Measurements from ENCODE around the gene GLMN.
"Not testable (repeated sequence)": the region's sequence is repeated elsewhere in the genome, so short reads cannot be mapped to it uniquely, and the experiment has no call there.

Gene GLMN

DNA sequence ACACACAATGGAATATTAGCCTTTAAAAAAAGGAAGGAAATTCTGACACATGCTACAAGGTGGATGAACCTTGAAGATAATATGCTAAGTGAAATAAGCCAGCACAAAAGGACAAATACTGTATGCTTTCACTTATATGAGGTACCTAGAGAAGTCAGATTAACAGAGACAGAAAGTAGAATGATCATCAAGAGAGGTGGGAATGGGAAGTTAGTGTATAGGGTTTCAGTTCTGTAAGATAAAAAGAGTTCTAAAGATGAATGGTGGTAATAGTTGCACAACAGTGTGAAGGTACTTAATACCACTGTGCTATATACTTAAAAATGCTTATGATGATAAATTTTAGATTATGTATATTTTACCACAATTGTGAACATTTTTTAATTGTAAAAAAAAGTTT lies 7.2 kb upstream of the GLMN start:
- no peak overlapping the region for H3K4me3 ChIP-seq (ENCODE audit: low read depth, low read length)
- DNase-seq (ENCODE audit: low read depth) = no peak

DNA sequence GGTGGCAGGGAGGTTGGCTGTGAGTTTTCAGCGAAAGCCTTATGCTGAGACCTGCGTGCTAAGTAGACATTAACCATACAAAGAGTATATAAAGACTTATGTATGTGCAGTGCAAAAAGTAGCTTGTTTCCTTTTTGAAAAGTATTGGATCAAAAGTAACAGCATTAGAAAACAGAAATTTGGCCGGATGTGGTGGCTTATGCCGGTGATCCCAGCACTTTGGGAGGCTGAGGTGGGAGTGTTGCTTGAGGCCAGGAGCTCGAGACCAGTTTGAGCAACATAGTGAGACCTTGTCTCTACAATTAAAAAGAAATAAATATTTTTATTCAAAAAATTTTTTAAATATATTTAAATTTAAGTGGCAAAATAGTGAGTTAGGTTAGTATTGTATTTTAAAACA lies 2.2 kb upstream of the GLMN start:
- DNase-seq (ENCODE audit: low read depth) = no peak
- no peak overlapping the region for H3K4me3 ChIP-seq (ENCODE audit: low read depth, low read length)

DNA sequence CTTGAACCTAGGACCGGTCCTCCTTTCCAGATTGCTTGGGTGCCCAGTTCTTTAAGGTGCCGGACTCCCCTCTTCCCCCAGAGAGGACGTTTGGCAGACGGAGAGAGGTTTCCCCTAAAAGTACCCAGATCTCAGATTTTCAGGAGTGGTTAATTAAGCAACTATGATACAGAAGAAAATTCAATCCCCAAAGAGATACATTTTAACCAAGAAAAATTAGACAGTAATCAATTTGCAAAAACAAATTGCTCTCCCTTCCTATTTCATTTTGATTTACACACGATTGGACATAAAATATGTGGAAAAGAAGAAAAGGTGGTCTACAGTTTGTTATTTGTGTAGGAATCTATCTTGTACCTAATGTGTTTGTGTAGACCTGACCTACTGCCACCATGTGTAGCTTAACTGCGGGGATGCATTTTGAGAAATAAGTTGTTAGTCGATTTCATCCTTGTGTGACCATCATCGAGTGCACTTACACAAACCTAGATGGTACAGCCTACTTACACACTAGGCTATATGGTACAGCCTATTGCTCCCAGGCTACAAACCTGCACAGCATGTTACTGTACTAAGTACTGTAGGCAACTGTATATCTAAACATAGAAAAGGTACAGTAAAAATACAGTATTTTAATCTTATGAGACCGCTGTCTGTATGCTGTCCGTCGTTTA lies 827 bp upstream of the GLMN start:
- peak overlapping the region; percentile 86 for H3K4me3 ChIP-seq (ENCODE audit: low read depth, low read length)
- no peak for DNase-seq (ENCODE audit: low read depth)

DNA sequence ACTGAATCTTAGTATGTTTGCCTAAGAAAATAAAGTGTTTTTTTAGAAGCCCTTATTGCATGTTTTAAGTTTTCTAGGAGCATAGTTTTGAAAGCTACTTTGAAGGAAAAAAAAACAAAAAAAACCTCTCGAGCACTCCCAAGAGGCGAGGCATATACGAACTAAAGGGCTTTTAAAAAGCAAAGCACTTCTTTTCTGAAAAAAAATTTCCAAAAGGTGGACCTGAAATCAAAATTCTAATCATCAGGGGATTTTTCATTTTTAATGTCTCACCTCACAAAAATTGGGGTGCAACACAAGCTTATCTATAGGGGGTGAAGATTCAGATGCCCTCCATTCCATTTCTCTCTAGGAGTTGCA lies 594 bp downstream of the GLMN start:
- no peak for DNase-seq (ENCODE audit: low read depth)
- peak overlapping the region; percentile 86 for H3K4me3 ChIP-seq (ENCODE audit: low read depth, low read length)

DNA sequence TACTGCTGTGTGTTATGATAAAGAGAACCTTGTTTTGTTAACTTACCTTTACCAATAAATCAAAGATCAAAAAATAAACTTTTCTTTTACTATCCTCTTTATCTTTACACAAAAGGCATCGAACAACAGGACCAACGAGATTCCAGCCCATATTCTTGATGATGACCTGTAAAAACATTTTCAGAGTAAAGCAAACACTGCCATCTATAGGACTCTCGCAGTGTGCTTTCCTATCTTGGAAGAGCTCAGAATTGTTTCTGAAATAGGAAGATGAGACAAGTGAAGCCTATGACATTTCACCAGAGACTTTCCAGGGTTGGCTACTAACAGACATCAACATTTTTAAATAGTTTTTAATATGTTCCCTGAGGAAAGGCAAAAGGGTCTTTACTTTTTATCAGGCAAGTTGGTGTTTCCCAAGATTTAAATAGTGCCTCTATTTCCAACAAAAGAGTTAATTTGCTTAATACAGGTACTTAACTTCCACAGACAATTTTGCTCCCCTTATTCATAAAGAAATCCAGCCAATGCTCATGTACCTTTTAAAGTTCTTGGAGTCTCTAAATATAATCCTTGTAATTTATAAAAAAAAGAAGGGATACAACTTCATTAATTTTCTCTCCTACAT lies 7.3 kb downstream of the GLMN start:
- no peak for DNase-seq (ENCODE audit: low read depth)

DNA sequence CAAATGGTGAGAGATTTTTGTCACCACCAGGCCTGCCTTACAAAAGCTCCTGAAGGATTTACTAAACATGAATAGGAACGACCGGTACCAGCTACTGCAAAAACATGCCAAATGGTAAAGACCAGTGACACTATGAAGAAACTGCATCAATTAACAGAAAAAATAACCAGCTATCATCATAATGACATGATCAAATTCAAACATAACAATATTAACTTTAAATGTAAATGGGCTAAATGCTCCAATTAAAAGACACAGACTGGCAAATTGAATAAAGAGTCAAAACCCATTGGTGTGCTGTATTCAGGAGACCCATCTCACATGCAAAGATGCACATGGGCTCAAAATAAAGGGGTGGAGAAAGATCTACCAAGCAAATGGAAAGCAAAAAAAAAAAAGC lies 17.4 kb downstream of the GLMN start:
- DNase-seq (ENCODE audit: low read depth); H3K4me3 ChIP-seq (ENCODE audit: low read depth, low read length): not testable (repeated sequence)

More for the DNA sequence above, 7.3 kb downstream of the GLMN start:
- no peak overlapping the region for H3K4me3 ChIP-seq (ENCODE audit: low read depth, low read length)

DNA sequence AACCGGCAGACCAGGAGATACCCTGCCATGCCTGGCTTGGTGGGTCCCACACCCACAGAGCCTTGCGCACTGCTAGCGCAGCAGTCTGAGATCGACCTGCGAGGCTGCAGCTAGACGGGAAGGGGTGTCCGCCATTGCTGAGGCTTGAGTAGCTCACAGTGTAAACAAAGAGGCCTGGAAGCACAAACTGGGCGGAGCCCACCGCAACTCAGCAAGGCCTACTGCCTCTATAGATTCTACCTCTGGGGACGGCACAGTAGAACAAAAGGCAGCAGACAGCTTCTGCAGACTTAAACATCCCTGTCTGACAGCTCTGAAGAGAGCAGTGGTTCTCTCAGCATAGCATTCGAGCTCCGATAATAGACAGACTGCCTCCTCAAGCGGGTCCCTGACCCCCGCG lies 19.0 kb downstream of the GLMN start:
- not testable (repeated sequence) for DNase-seq (ENCODE audit: low read depth)

DNA sequence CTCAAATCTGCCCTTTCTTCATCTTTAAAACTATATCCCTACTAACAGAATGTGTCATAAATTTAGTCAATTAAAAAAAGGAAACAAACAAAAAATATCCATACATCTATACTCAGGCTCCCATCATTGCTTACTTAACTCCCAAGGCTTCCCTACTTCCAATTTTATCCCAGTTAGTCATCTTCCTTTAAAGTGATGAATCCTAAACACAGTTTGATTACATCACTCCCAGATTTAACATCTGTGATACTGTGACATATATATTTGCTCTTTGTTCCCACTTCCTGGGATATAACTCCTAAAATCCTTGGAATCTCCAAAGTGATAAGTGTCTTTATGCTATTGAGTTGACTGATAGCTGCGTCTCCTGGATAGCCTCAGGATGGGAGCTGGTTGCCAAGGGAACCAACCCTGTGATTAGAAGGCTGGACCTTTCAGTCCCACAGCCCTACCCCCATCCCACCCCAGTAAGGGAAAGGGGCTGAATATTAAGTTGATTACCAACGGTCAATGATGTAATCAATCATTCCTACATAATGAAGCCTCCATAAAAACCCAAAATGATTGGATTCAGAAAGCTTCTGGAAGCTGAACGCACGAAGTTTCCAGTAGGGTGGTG lies 21.6 kb downstream of the GLMN start:
- no peak overlapping the region for H3K4me3 ChIP-seq (ENCODE audit: low read depth, low read length)
- peak; percentile 37 for DNase-seq (ENCODE audit: low read depth)

More for the DNA sequence above, 19.0 kb downstream of the GLMN start:
- not testable (repeated sequence) for H3K4me3 ChIP-seq (ENCODE audit: low read depth, low read length)

DNA sequence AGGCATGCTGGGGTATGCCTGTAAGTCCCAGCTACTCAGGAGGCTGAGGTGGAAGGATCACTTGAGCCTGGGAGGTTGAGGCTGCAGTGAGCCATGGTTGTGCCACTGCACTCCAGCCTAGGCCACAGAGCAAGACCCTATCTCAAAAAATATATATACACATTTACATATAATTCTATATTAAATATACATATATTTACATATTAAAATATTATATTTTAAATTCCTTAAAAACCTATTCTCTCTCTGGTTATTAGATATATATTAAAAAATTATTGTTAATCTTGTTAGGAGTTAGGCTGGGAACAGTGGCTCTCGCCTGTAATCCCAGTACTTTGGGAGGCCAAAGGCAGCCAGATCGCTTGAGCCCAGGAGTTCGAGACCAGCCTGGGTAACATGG lies 22.7 kb downstream of the GLMN start:
- DNase-seq (ENCODE audit: low read depth) = no peak
- no peak overlapping the region for H3K4me3 ChIP-seq (ENCODE audit: low read depth, low read length)

DNA sequence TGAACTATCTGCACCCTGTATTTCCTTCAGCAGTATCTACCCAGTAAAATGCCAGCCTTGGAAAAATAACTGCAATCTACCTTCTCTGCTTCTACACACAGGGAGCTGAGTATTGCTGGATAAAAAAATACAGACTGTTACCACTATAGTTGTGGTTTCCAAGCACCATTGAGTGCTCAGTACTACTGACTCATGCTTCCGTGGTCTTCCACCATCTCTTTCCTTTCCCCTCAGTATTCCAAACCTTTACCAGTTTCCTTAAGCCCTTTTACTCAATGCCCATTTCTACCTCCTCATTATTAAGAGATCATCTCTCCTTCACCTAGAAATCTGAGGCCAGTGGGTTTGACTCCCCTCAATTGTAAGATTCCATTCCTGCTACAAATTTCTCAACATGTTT lies 23.8 kb downstream of the GLMN start:
- no peak overlapping the region for H3K4me3 ChIP-seq (ENCODE audit: low read depth, low read length)
- no peak for DNase-seq (ENCODE audit: low read depth)

DNA sequence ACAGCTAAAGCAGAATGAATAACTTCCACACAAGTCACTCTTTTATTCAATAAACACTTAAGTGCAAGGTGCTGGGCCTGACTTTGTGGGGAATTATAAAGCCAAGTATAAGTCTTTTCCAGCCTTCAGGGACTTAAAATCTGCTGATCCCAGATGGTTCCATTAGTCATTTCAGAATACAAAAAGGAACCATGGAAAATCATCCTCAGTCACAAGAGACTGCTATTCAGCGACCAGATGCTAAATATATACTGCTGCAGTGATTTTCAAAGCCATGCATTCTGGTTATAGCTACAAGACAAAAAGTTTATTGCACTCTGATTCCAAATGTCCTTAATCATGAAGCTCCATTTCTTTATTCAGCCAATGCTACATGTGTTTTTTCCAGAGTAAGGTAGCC lies 25.7 kb downstream of the GLMN start:
- no peak overlapping the region for H3K4me3 ChIP-seq (ENCODE audit: low read depth, low read length)
- DNase-seq (ENCODE audit: low read depth) = no peak

DNA sequence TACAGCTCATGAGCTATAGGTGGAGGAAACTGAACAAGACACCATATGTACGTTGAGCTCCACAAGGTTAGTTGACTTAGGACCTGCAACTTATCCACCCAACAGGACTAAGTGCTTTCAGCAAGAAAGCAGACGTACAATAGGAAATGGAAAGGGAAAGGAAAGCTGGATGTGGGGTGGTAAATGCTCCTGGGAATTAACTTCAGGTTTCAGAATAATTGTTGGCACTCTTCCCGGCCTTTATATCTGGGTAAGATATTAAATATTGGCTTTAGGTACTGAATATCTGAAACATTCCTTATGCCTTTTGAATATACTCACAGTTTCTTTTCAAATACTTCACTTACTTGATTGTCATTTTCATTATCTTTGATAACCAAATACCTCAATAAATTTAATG lies 36.3 kb downstream of the GLMN start:
- no peak overlapping the region for H3K4me3 ChIP-seq (ENCODE audit: low read depth, low read length)
- DNase-seq (ENCODE audit: low read depth) = no peak

DNA sequence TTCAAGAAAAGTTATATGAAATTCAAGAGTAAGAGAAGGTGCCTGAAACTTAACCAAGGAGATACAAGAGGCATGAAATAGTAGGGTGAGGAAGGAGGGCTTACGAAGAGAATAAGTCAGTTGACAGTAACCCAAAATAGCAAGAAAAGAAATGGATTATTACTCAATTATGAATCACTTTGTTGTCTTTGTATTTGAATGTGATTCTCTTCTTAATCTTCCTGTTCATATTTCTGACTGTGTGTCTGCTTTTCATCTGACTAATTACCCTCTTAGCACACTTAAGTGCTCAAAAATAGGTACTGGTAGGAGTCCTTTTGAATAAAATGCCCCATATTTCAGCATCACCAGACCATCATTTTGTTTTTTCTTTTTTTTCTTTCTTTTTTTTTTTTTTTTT lies 39.4 kb downstream of the GLMN start:
- DNase-seq (ENCODE audit: low read depth) = no peak
- H3K4me3 ChIP-seq (ENCODE audit: low read depth, low read length) = no peak overlapping the region

DNA sequence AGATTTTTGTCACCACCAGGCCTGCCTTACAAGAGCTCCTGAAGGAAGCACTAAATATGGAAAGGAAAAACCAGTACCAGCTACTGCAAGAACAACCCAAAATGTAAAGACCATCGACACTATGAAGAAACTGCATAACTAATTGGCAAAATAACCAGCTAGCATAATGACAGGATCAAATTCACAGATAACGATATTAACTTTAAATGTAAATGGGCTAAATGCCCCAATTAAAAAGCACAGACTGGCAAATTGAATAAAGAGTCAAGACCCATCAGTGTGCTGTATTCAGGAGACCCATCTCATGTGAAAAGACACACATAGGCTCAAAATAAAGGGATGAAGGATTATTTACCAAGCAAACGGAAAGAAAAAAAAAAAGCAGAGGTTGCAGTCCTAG lies 44.1 kb downstream of the GLMN start:
- H3K4me3 ChIP-seq (ENCODE audit: low read depth, low read length); DNase-seq (ENCODE audit: low read depth): not testable (repeated sequence)

DNA sequence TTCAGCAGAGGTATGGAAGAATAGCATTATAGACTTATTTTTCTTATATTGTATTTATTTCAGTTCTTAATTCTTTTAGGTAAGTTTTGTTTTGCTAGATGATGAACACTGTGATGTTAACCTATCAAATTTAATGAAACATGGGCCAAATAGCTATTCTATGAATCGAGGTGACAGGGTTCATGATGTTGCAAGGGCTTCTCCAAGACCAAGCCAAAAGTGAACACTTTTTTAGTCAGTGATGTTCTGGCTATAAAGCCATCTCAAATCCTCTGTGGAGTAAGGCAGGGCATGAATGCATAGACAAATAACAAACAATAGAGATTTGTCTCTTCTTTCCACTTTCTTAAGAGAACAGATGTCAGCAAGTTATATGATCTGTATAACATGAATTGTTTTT lies 54.4 kb downstream of the GLMN start:
- H3K4me3 ChIP-seq (ENCODE audit: low read depth, low read length) = no peak overlapping the region
- DNase-seq (ENCODE audit: low read depth) = peak; percentile 26

DNA sequence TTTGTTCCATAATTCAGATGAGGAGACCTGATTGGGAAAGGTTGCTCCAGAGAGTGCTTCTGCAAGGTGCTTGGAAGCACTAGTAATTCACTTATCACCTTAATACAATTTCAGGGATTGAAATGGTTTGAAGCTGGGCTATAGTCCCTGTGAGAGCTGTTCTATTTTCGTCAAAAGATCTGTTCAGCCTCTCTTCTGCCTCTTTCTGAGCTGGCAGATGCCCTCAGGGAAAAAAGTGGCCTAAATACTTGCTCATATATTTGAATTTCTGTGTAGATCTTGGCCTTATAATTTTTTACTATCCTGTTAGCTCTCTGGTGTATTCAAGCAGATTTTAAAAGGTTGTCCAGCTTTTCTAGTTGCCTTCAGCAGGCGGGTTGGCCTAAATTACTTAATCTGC lies 58.8 kb downstream of the GLMN start:
- no peak overlapping the region for H3K4me3 ChIP-seq (ENCODE audit: low read depth, low read length)
- no peak for DNase-seq (ENCODE audit: low read depth)

DNA sequence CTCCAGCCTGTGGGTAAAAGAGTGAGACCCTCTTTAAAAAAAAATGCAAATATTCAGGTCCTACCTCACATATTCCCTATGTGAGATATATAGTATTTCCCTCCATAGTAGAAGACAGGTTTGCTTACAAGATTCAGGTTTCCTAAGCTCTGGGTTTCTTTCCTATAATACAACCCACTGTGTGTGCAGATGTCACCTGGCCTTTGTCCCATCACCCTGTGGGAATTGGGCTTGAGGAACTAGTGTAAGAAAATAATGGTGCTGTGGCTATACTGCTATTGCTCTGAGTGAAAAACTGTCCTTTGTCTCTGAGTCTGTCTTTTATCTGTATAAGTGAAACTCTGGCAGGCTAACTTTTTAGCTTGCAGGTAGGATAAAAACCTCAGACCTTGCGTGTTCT lies 68.1 kb downstream of the GLMN start:
- DNase-seq (ENCODE audit: low read depth) = no peak
- H3K4me3 ChIP-seq (ENCODE audit: low read depth, low read length) = no peak overlapping the region

DNA sequence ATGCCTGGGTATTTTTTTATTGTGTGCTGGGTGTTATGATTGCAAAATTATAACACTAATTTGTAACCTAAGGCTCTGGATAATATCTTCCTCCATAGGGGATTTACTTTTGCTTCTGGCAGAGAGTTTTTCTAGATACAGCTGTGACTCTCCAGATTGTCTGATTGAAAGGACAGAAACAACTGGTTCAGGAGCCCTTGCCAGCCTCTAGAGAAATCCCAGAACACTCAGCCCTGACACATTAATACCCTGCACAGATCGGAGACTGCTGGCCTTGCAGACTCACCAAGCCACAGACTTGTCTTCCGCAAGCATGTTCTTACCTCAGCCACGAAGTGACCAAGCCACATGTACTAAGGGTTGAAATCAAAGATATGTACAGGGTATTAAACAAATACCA lies 70.4 kb downstream of the GLMN start:
- H3K4me3 ChIP-seq (ENCODE audit: low read depth, low read length) = no peak overlapping the region
- no peak for DNase-seq (ENCODE audit: low read depth)

DNA sequence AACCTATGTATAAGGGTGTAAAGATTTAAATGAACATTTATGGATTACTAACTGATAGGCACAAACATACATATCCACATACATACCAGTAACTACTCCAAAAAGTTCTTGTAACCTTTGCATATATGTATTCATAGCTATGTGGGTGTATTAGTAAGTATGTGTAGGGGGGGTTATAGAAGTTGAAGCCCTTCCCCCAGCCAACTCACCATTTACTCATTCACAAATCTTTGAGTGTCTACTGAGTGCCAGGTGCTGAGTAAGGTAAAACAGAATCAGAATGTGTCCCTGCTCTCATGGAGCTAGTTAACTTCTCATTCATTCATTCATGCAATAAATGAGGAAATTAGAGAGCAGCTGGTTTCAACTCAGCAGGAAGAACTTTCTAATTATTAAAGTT lies 79.8 kb downstream of the GLMN start:
- DNase-seq (ENCODE audit: low read depth) = no peak
- no peak overlapping the region for H3K4me3 ChIP-seq (ENCODE audit: low read depth, low read length)

DNA sequence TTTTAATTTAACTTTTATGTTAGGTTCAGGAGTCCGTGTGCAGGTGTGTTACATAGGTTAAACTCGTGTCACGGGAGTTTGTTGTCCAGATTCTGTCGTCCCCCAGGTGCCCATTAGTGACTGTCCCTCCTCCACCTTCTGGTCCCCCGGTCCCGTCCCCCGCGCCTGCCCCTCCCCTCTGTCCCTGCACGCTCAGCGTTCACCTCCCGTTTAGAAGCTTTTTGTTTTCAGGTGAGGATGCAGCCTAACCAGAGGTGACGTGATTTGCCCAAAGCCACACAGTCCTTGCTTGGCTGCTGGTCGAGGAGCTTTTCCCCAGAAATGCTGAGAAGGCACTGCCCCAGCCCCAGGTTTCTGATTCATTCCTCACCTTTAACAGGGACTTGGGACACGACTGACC lies 80.2 kb downstream of the GLMN start:
- H3K4me3 ChIP-seq (ENCODE audit: low read depth, low read length) = no peak overlapping the region
- no peak for DNase-seq (ENCODE audit: low read depth)

DNA sequence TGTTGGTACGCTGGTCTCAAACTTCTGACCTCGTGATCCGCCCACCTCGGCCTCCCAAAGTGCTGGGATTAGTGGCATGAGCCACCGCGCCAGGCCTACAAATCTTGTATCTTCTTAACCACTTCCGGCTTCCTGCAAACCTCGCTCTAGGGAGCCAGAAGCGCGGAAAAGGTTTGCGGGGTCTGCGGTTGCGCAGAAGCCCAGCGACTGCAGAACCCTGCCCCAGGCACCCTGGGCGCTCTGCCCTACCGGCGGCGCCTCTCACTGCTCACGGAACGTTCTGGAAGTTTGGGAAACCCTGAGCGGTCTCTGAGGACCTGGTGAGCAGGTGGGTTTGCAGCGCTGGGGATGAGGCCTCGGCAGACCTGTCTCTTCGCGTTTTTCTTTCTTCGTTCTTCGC lies 81.1 kb downstream of the GLMN start, which contains the start of gene C1orf146:
C1orf146 (plus strand) TSS at position 195 of the 400 bp plus-strand sequence. CDS start 13,506 bp downstream, outside the sequence.
- DNase-seq (ENCODE audit: low read depth) = no peak
- no peak within 1 kb of the TSS for H3K4me3 ChIP-seq (ENCODE audit: low read depth, low read length)
